ENCODE results near the gene PDE10A. TPM values are rescaled to one million over a fixed set of nuclear protein-coding genes. Genes with fewer than 3 reads are reported as not detected.

The PDE10A gene
- total and polyA plus RNA-seq, 2 of the 13 experiments (the other 11 are each of a cell fraction or from before 2014, with no cell fraction given), result not detected

DNA sequence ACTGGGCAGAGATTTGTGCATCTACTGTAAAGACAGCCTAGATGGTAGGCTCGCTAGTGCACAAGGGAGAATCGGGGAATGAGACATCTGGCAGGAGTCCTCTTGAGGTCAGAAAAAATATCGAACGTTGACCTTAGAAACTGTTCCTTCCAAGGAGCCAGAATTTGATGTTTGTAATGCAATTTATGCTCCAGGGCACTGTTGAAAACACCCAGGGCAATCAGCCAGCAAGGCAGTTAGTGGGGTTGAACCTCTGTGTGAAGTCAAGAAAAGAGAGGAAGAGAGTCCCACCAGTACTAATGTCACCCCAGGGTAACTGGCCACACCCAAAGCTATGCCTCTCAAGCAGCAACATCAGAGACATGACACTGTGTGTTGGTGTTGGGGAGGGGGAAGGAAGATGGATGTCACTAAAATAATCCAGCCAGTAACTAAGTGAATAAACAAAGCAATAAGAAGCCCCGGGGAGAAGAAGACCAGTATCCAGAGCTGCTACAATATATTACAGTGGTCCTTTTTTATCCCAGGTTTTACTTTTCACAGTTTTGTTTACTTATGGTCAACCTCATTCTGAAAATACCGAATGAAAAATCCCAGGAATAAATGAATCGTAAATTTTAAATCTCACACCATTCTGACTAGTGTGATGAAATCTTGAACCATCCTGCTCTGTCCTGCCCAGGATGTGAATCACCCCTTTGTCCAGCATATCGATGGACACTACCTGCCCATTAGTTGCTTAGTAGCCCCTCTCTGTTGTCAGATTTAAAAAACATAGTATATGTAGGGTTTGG lies 32.9 kb upstream of the PDE10A start:
- in situ Hi-C loops (cut with HindIII; ENCODE audit: extremely low pct_ligation_motif_present, low pct_unique_long_range_greater_than_20kb), result no loop called here
- ChIA-PET POLR2A (no interaction called here), CTCF (ENCODE audit: low intra/inter-chr PET ratio, low total read pairs) (no interaction called here)
- peaks cover 0 to 5% of the 10 kb centered on the region in 2 experiments; a peak in 1 of 5 replicates for H3K27me3 ChIP-seq (ENCODE audit: control insufficient read depth in 1 of 2, insufficient read depth in 2 of 2, low read length in 2 of 2)
- no peak overlapping the region for H3K4me3 ChIP-seq (replicated peaks in 1 of 3; ENCODE audit: insufficient read depth in 1 of 3, low read depth in 2 of 3, low read length in 3 of 3)
- intact Hi-C loops (cut with micrococcal nuclease; ENCODE audit: unreplicated experiment), result no loop called here
- no peaks in the 10 kb centered on the region for H3K36me3 ChIP-seq (replicated peaks in 1 of 2; ENCODE audit: control insufficient read depth in 1 of 2, insufficient read depth in 2 of 2, low read length in 2 of 2)
- no peak overlapping the region for H2AFZ ChIP-seq (ENCODE audit: low read length)
- no peak overlapping the region for H3K27ac ChIP-seq (ENCODE audit: extremely low read length, insufficient read depth, low read length)
- ATAC-seq (no peak), FAIRE-seq (no peak), DNase-seq (ENCODE audit: low spot score) (no peak)
- WGBS (ENCODE audit: low lambda C conversion rate), result 9% methylated on average over 8 of the region's 8 CpGs
- BruUV-seq (replicated peaks), result no TSS peak
- no peak overlapping the region for H3K4me2 ChIP-seq (ENCODE audit: low read depth, low read length)
- no peaks in the 10 kb centered on the region for H3K4me1 ChIP-seq (ENCODE audit: insufficient read depth, low read length)
- H3K9ac ChIP-seq (ENCODE audit: insufficient read depth, low read depth, low read length), result no peak overlapping the region
- H3K79me2 ChIP-seq (ENCODE audit: insufficient read depth, low read length), result no peaks in the 10 kb centered on the region
- H4K20me1 ChIP-seq (ENCODE audit: insufficient read depth, low read length), result no peaks in the 10 kb centered on the region
- H3K9me3 ChIP-seq (ENCODE audit: low read length), result no peaks in the 10 kb centered on the region
- TF ChIP-seq SETDB1 (CRISPR knock-in tag; IDR thresholded peaks at IDR 0.05; ENCODE audit: borderline replicate concordance), result no peak
- TF ChIP-seq ZHX1 (CRISPR knock-in tag; IDR thresholded peaks at IDR 0.05; ENCODE audit: low read depth), result no peak
- TF ChIP-seq IKZF4 (CRISPR knock-in tag; IDR thresholded peaks at IDR 0.05; ENCODE audit: borderline replicate concordance, low read depth, not compliant biosample characterization), result no peak
- TF ChIP-seq MIER3 (CRISPR knock-in tag; IDR thresholded peaks at IDR 0.05; ENCODE audit: borderline replicate concordance), result no peak
- no peak for TF ChIP-seq MAF1 (CRISPR knock-in tag; IDR thresholded peaks at IDR 0.05; ENCODE audit: borderline replicate concordance)
- TF ChIP-seq, protein P1, sequence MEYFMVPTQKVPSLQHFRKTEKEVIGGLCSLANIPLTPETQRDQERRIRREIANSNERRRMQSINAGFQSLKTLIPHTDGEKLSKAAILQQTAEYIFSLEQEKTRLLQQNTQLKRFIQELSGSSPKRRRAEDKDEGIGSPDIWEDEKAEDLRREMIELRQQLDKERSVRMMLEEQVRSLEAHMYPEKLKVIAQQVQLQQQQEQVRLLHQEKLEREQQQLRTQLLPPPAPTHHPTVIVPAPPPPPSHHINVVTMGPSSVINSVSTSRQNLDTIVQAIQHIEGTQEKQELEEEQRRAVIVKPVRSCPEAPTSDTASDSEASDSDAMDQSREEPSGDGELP (IDR thresholded peaks at IDR 0.05; ENCODE audit: borderline replicate concordance, low read depth), result no peak
- no peak for TF ChIP-seq NPAS2 (CRISPR knock-in tag; IDR thresholded peaks at IDR 0.05; ENCODE audit: borderline replicate concordance)
- no peak for TF ChIP-seq E2F5 (CRISPR knock-in tag; conservative IDR thresholded peaks at IDR 0.05)
- TF ChIP-seq ZNF160 (CRISPR knock-in tag; IDR thresholded peaks at IDR 0.05), result no peak
- TF ChIP-seq ZNF547 (CRISPR knock-in tag; IDR thresholded peaks at IDR 0.05), result no peak
- TF ChIP-seq ZFP36L1 (CRISPR knock-in tag; IDR thresholded peaks at IDR 0.05), result no peak
- TF ChIP-seq, protein P2, sequence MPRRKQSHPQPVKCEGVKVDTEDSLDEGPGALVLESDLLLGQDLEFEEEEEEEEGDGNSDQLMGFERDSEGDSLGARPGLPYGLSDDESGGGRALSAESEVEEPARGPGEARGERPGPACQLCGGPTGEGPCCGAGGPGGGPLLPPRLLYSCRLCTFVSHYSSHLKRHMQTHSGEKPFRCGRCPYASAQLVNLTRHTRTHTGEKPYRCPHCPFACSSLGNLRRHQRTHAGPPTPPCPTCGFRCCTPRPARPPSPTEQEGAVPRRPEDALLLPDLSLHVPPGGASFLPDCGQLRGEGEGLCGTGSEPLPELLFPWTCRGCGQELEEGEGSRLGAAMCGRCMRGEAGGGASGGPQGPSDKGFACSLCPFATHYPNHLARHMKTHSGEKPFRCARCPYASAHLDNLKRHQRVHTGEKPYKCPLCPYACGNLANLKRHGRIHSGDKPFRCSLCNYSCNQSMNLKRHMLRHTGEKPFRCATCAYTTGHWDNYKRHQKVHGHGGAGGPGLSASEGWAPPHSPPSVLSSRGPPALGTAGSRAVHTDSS (CRISPR knock-in tag; conservative IDR thresholded peaks at IDR 0.05), result no peak
- TF ChIP-seq THRA (CRISPR knock-in tag; IDR thresholded peaks at IDR 0.05; ENCODE audit: borderline replicate concordance), result no peak
- TF ChIP-seq PPARG (CRISPR knock-in tag; conservative IDR thresholded peaks at IDR 0.05), result no peak
- no peak for TF ChIP-seq ZIK1 (CRISPR knock-in tag; IDR thresholded peaks at IDR 0.05; ENCODE audit: borderline replicate concordance, low read depth)
- no peak for TF ChIP-seq BORCS8-MEF2B (CRISPR knock-in tag; IDR thresholded peaks at IDR 0.05)

Data from HepG2 (cell line).